HG03108 (cell line): Measurements from ENCODE around the gene TEAD1.

ENCODE experiments used
- ATAC-seq: cut with Tn5 transposase; IDR thresholded peaks from one replicate; pipeline ENCODE4 v1.9.1; 2021; ENCODE audit warnings: moderate library complexity; ENCODE audit not compliant: unreplicated experiment

TEAD1 gene

DNA sequence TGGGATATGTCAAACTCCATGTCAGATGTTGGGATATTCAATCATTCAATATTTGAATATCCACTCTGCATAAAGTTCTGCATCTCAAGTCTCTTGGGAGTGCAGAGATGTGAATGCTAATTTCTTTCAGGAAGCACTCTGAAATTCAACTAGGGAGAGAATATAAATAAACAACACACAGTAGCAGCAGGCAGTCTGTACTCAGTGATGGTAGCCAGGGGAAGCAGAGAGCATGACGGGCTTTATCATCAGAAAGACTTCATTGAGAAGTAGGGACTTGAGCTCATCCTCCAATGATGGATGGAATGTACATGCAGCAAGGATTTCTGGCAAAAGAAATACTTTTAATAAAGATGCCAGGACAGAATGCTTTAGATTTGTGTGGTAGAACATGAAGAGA lies 9.8 kb upstream of the TEAD1 start:
- no peak for ATAC-seq

GRCh38 chr11:12666915-12667314 lies 7.3 kb upstream of the TEAD1 start:
- ATAC-seq: no peak

DNA sequence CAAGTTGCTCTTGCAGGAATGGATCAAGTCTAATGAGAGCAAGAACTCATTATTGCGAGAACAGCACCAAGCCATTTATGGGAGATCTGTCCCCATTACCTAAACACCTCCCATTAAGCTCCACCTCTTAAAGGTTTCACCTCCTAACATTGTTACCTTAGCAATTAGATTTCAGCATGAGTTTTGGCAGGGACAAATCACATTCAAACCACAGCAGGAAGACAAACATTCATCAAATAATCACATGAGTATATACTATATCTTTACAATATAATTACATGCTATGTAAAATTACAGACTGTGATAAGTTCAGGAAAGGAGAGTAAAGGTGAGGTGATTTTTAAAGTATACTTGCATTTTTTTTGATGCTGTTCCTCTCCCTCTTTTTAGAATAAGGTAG lies 6.6 kb upstream of the TEAD1 start:
- ATAC-seq: no peak

DNA sequence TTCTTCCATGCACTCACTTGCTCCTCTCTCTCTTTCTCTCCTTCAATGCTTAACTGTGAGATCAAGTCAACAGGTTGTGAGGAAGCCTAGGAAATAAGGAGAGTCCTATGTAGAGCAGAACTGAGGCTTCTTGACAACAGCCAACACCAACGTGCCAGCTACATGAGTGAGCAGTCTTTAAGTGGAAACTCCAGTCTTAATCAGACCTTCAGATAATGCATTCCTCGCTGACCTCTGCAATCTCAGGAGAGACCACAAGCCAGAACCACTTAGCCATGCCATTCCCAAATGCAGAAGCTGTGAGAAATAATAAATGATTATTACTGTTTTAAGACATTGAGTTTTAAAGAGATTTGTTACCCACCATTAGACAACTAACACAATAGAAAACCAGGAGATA lies 6.1 kb upstream of the TEAD1 start:
- ATAC-seq: no peak

- ATAC-seq: no peak
Observed at GRCh38 chr11:12669930-12670329, 4.3 kb upstream of the TEAD1 start.

GRCh38 chr11:12671370-12671769 lies 2.9 kb upstream of the TEAD1 start:
- ATAC-seq: no peak

GRCh38 chr11:12673601-12673923 lies 659 bp upstream of the TEAD1 start:
- no peak for ATAC-seq

DNA sequence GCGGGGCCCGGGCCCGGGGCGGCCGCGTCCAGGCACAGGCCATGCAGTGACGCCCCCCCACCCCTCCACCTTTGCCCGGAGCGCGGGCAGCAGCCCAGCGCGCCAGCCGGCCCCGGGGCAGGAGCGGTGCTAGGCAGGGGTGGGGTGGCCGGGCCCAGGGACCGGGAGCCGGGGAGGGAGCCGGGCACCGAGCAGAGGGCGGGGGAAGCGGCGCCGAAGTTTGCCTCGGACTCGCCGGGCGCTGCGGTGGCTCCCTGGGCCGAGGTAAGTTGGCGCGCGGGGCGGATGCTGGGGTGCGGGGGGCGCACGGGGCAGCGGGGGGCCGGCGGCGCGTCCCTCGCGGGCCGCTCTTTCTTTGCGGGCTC lies 332 bp downstream of the TEAD1 start:
- peak; percentile 24 for ATAC-seq

DNA sequence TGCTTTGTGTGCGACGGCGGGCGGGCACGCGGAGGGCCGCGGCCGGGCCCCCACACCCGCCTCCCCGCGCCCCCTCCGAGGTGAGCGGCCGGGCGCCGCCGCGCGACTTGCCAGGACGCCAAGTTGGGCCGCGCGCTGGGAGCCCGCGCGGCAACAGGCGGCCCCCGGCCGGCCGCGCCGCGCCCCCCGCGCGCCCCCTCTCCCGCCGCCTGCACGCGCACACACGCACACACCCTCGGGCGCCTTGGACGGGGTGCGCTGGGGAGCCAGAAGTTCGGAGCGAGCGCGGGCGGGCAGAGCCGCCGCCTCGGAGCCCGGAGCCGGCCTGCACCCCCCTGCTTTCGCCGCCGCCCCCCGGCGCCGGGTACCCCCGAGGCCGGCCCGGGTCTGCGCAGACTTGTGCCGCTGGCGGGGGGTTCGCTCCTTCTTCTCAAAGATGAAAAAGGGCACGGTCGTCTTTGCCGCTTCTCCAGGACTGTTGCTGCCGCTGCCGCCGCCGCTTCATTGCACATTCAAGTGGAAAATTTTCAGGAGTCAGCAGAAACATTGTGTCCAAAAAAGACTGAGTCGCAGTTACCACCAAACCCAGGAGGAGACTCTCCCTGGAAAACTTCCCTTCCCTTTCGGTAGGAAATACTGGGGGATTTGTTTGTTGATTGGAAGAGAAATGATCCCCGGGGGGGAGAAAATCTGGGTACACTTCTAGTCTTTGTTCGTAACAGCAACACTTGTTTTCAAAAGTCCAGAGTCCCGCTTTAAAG lies 895 bp downstream of the TEAD1 start:
- ATAC-seq: no peak

DNA sequence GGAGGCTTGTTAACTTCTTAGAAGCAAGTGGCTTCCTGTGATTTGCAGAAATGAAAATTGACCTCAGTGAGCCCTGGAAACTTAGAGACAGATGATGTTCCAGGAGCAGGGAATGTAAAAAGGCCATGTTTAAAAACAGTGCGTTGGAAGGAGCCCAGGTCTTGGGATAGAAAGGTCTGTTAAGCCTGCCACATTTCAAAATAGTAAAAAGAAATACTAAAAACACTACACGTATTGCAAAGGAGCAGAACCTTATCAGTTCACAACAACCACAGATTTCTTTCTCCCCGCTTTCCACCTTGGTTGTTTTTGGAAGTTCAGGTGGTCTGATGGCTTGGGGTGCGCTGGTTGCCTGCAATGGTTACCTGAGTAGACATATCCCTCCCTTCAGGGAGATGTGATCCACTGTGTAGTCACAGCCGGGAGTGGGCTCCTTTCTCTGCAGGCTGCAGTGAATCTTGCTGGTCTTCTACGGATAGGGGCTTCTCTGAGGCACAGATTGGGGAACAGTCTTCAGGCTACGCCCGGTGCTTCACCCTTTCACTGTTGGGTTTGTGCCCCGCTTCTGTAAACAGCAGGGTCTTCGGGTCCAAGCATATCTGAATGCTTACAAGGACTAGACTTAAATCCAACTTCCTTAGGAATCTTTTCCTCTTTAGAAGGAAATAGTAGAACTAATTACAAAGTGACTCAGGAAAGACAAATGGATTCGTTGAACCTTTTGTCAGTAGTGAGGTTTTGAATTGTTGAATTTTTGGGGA lies 1.9 kb downstream of the TEAD1 start:
- no peak for ATAC-seq

- ATAC-seq: no peak
Observed at GRCh38 chr11:12677131-12677530, 2.9 kb downstream of the TEAD1 start.

GRCh38 chr11:12678092-12678491 lies 3.9 kb downstream of the TEAD1 start:
- no peak for ATAC-seq

GRCh38 chr11:12678991-12679390 lies 4.8 kb downstream of the TEAD1 start:
- ATAC-seq: no peak

GRCh38 chr11:12679471-12679870 lies 5.2 kb downstream of the TEAD1 start:
- no peak for ATAC-seq

GRCh38 chr11:12680246-12680939 lies 6.2 kb downstream of the TEAD1 start:
- ATAC-seq: no peak

DNA sequence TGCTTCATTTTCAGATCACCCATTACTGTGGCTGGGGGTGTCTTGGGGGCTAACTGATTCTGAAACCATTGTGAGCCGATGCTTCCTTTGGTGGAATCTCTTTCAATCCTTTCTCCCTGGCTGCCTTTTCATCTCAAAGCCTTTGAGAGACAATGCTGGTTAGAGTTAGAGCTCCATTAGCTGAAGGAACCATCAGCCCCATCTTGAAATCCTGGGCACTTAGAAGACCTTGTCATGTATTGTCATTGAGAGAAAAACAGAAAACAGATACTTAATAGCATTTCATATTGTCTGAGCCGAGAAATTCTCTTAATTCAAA lies 6.7 kb downstream of the TEAD1 start:
- no peak for ATAC-seq

GRCh38 chr11:12681466-12681865 lies 7.2 kb downstream of the TEAD1 start:
- ATAC-seq: no peak

DNA sequence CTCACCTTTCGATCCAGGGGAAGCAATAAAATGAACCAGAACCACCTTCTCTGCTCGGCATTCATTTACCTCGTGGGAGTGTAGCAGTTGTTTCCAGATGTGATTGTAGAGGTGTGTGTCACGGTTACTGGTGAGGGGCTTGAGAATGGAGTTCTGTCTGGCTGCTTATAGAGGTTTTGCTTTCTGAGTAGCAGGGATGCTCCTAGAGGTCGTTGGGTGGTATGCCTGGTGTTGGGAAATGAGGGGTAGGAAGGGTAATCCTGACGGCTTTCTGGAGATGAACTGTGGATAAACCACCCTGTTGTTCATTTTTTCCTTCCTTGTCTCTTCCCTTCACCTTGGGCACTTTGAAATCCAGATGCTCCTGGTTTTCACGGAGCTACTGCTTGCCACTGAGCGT lies 8.1 kb downstream of the TEAD1 start:
- no peak for ATAC-seq

GRCh38 chr11:12682737-12683500 lies 8.7 kb downstream of the TEAD1 start:
- ATAC-seq: no peak

GRCh38 chr11:12683874-12684273 lies 9.7 kb downstream of the TEAD1 start:
- ATAC-seq: no peak

DNA sequence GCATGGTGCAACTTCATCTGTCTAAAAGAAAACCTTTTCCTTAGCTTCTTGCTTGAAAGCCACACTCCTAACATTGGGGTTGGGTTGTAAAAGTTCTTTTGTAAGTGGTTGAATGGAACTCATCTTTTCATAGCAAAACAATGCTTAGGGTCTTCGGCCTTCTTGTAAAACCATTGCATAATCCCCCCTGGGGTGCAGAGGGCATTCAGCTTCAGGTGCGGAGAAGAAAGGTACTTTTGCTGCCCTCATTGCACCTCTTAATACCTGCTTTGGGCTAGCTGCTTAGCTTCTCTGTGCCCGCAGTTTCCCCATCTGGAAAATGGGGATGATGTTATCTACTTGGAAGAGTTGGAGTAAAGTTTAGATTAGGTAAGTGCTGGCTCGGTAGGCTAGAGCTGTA lies 10.1 kb downstream of the TEAD1 start:
- ATAC-seq: no peak

GRCh38 chr11:12684816-12685215 lies 10.6 kb downstream of the TEAD1 start:
- no peak for ATAC-seq
